GM23338 (cell line): ENCODE measurements around the gene TRAF4.

Experiments used
- EZH2 ChIP-seq: fragments of 200-600 bp; sonication (generic); IDR thresholded peaks from one replicate; pipeline ENCODE4 v1.8.0; 2017; ENCODE audit warnings: antibody characterized with exemption, mild to moderate bottlenecking, low read depth; ENCODE audit not compliant: unreplicated experiment
- EZH2phosphoT487 ChIP-seq: fragments of 200-600 bp; sonication (generic); IDR thresholded peaks from one replicate; pipeline ENCODE4 v1.8.1; 2018; ENCODE audit warnings: antibody characterized with exemption; ENCODE audit not compliant: unreplicated experiment
- JUNB ChIP-seq: IDR thresholded peaks from one replicate; pipeline ENCODE4 v1.6.1; 2016; ENCODE audit warnings: antibody characterized with exemption; ENCODE audit not compliant: unreplicated experiment
- POLR2AphosphoS5 ChIP-seq: IDR thresholded peaks from 2 replicates; pipeline ENCODE4 v1.6.1; 2016; ENCODE audit warnings: antibody characterized with exemption, low read depth
- ZNF331 ChIP-seq: fragments of 250-450 bp; sonication (Bioruptor Pico); IDR thresholded peaks from 2 replicates; pipeline ENCODE4 v1.5.0; 2020; ENCODE audit warnings: low read depth, mild to moderate bottlenecking, moderate library complexity
- TF ChIP-seq, protein P1 (sequence below), 2 experiments: fragments of 200-600 bp in 1 of 2; sonication (generic) in 1 of 2; conservative IDR thresholded peaks; 2 replicates each; pipeline versions ENCODE4 v1.5.1 to v1.6.1; 2016 to 2017; ENCODE audit warnings: antibody characterized with exemption in 2 of 2, low read depth in 2 of 2, mild to moderate bottlenecking in 2 of 2, moderate library complexity in 1 of 2

- TF ChIP-seq, protein P1, sequence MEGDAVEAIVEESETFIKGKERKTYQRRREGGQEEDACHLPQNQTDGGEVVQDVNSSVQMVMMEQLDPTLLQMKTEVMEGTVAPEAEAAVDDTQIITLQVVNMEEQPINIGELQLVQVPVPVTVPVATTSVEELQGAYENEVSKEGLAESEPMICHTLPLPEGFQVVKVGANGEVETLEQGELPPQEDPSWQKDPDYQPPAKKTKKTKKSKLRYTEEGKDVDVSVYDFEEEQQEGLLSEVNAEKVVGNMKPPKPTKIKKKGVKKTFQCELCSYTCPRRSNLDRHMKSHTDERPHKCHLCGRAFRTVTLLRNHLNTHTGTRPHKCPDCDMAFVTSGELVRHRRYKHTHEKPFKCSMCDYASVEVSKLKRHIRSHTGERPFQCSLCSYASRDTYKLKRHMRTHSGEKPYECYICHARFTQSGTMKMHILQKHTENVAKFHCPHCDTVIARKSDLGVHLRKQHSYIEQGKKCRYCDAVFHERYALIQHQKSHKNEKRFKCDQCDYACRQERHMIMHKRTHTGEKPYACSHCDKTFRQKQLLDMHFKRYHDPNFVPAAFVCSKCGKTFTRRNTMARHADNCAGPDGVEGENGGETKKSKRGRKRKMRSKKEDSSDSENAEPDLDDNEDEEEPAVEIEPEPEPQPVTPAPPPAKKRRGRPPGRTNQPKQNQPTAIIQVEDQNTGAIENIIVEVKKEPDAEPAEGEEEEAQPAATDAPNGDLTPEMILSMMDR (conservative IDR thresholded peaks at IDR 0.05; ENCODE audit: low read depth in 2 of 2) = no peak
- TF ChIP-seq EZH2 = no peak
- no peak for TF ChIP-seq ZNF331 (CRISPR knock-in tag)
- no peak for TF ChIP-seq EZH2phosphoT487
- no peak for TF ChIP-seq JUNB
- TF ChIP-seq POLR2AphosphoS5 = no peak
These were observed 45.4 kb upstream of the TRAF4 start for GRCh38 chr17:28698253-28698941.
